GM19043 (cell line): Measurements from ENCODE around the gene KNTC1.
"Not testable (repeated sequence)": the region's sequence is repeated elsewhere in the genome, so short reads cannot be mapped to it uniquely, and the experiment has no call there.

Source experiments
- ATAC-seq: cut with Tn5 transposase; IDR thresholded peaks from one replicate; pipeline ENCODE4 v1.9.1; 2021; ENCODE audit warnings: low read depth; ENCODE audit not compliant: unreplicated experiment

Gene KNTC1

DNA sequence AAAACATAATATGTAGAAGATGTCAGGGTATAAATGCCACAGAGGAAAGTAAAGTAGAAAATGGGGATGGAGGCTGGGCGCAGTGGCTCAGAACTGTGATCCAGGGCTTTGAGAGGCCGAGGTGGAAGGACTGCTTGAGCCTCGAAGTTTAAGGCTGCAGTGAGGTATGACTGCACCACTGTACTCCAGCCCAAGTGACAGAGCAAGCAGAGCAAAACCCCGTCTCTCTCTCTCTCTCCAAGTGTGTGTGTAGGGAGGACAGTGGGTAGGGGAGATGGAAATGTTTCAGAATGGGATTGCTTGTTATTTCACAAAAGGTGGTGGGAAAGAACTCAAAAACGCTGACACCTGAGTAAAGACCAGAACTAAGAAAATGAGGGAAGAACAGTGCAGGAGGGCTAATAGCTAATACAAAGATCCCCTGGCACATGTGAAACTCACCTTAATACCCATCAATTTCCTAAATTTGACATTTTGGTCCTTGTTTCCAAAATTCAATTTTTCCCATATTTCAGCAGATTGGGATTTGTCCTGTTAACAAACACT lies 20.6 kb upstream of the KNTC1 start:
- no peak for ATAC-seq

DNA sequence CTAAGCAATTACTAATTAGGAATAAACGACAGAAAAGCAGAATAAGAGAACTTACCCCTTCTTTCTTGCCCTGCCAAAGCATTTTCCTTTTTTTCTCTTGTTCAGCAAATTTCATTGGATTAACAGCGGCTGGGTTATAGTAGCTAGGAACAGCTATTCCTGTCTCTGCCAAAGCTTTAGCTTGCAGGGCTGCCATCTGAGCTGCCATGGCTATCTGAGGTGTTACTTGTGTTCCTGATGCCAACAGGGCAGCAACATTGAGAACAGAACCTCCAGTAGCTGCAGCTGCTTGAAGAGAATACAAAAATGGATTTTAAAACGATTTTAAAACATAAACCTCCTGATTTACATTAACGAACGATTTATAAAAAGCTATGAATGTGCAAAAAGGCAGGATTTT lies 18.9 kb upstream of the KNTC1 start:
- no peak for ATAC-seq

- not testable (repeated sequence) for ATAC-seq
These were observed 14.0 kb upstream of the KNTC1 start for GRCh38 chr12:122513028-122513427.

DNA sequence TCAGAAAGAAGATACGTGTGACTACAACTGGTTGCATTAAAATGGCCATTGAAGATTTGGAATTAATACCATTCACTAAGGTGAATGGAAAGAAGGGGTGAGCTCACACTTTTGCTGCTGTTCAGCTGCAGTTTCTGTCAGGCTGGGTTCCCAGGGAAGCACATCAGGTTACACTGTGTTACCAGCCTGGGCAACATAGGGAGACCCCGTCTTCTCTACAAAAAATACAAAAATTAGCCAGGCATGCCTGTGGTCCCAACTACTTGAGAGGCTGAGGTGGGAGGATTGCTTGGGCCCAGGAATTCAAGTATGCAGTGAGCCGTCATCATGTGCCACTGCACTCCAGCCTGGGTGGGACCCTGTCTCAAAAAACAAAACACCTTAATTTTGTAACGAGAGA lies 13.4 kb upstream of the KNTC1 start:
- no peak for ATAC-seq

DNA sequence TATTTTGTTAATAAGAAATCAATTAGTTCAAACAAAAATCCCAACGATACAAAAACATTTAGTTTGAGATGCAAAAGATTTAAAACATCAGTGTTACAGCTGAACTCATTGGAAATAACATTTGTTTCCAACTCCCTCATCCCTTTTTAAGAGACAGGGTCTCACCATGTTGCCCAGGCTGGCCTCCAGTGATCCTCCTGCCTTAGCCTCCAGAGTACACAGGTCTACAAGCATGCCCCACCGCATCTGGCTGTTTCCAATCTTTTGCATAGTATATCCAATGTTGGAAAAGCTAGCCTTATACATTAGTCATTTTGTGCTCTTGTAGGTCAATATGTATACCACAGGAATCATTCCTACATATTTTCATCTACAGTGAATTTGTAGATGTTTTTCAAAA lies 11.8 kb upstream of the KNTC1 start:
- ATAC-seq: no peak

- no peak for ATAC-seq
These were observed 10.3 kb upstream of the KNTC1 start for GRCh38 chr12:122516544-122517361.

GRCh38 chr12:122517877-122518276 lies 9.2 kb upstream of the KNTC1 start:
- ATAC-seq: no peak

DNA sequence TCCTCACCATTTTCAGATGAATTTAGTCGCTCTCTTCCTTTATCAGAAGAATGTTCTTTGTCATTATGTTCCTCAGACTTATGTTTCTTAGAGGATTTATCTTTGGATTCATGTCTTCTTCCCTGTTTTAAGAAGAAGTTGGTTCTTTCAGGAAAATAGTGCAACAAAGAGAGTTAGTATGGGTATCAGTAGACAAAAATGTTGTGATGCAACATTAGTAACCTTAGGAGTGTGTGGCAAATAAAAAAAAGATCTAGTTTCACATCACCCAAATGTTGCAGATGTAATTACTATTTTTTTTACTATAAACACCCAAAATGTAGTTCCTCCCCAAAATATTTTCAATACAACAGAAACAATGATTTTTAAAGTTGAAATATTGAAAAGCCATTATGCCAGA lies 8.1 kb upstream of the KNTC1 start:
- ATAC-seq: no peak

DNA sequence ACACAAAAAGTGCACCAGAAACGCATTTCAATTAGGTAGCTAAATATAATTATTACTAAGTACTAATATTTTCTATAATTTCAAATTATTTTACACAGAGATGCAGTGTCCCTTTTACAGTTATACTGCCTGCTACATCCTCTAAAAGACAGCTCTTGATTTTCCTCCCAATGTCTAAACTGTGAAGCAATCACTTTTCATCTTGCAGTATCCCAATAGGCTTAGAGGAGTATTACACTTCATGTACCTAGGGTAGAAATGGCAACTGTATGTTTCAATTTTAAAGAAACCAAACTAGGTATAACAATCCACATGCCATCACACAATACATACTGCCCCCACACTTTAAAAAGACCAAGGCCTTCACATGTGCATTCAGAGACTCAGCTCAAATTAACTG lies 7.6 kb upstream of the KNTC1 start:
- ATAC-seq: no peak

DNA sequence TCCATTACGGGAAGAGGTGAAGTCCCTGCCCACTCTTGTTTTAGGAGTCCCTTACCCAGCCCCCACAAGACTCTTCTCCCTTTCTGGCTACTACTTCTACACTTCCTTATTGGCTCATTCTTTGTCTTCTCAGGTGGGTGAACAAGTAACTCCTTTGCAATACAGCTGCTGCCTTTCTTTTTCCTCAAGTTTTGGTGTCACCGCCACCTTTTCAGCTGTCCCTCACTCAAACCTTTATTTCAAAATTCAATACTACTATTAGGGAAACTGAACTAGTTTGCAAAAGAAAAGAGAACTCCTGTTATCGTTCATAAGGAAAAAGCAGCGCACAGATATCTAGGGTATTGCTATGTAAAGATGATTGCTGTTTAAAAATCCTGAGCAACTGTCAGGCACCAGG lies 6.4 kb upstream of the KNTC1 start:
- no peak for ATAC-seq

- no peak for ATAC-seq
These were observed 3.8 kb upstream of the KNTC1 start for GRCh38 chr12:122523280-122523679.

DNA sequence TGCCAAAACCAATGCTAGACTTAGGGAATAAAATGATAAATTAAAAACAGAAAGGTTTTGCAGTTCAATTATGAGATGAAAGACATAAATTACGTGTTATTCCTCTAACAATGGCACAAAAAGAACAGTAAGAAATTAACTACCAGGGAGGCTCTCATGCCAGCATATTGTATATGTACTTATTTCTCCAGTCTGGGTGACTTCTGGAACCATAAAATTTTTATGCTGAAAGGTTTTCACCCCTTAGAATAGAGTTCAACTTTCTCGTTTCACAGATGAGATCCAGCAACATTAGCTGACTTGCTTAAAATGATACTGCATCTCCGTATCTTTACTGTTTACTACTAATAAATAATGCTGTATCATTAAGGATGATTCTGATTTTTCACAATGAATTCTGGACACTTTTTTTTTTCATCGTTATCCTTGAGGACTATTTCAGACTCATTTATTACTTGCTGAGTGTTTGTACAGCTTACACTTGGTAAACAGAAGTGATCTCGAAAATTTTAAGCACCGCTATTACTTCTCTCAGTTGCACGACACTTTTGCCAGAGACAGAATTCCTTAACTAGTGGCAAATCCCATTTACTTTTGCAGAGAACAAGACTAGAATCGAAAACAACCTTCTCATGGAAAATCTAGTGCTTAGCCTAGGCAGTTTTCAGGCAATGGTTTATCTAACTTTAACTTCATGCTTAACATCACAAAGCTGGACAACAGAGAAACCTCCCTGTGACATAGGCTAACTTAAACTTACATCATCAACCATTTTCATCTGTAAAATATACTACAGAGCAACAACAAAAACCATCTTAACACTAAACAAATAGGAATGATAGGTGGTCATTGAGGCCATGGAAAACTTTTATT lies 3.0 kb upstream of the KNTC1 start:
- no peak for ATAC-seq

DNA sequence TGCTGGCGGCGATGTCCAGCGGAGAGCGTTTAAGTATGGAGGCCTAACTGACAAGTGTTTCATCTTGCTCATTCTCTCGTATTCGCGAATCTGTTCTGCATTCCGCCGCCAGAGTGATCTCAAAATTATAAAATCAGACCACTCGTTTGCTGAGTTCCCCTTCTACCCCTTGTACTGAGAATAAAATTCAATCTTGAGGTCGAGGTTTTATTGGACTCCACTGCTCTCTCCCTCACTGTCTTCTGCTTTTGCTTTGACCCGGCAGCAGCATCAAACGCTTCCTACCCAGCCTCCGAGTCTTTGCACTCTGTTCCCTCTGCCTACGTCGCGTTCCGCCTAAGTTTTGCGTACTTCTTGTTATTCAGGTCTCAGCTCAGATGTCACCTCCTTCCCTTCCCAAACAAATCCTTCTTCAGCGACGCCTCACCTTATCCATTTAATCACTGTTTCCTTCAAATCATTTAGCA lies 462 bp downstream of the KNTC1 start:
- no peak for ATAC-seq

DNA sequence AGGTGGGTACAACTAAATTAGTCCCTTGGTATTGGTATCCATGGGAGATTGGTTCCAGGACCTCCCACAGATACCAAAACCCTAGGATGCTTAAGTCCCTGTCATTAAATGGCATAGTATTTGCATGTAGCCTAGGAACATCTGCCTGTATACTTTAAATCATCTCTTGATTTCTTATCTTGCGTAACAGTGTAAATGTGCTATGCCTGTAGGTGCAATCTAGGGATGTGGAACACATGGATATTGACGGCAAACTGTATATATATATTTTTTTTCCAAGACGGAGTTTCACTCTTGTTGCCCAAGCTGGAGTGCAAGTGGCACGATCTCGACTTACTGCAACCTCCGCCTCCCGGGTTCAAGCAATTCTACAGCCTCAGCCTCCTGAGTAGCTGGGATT lies 1.5 kb downstream of the KNTC1 start:
- ATAC-seq: no peak

- ATAC-seq: no peak
These were observed 1.9 kb downstream of the KNTC1 start for GRCh38 chr12:122528992-122529391.

GRCh38 chr12:122533856-122534255 lies 6.8 kb downstream of the KNTC1 start:
- ATAC-seq: no peak

DNA sequence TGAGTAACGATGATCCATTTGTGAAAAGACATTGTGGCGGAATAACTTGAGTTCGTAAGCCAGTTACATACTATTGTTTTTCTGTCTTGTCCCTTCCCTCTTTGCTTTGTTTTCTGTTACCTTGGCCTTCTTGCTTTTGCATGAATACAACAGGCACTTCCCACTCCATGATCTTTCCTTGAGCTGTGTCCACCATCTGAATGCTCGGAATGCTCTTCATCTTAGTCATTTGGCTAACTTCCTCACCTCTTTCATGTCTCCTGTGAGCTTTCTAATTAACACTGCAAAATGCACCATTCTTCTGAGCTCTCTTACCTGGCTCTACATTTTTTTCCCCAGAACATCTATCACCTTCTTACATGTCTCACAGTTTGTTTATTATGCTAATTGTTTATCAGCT lies 10.0 kb downstream of the KNTC1 start:
- ATAC-seq: no peak

GRCh38 chr12:122538496-122538895 lies 11.4 kb downstream of the KNTC1 start:
- no peak for ATAC-seq

- ATAC-seq: no peak
These were observed 17.5 kb downstream of the KNTC1 start for GRCh38 chr12:122544537-122544936.

DNA sequence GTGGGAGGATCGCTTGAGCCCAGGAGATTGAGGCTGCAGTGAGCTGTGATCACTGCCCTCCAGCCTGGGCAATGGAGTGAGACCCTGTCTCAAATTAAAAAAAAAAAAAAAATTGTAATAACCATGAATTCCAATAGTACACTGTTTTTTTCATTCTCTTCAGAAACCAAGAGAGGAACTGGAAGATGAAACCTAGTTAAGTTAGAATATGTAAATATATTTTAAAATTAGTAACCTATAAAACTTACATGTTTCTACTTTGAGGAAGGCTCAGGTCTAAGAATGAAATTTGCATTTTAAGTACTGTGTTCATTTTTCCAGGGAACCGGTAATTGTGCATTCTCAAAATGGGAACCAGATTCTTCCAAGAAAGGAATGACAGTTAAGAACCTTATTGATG lies 18.8 kb downstream of the KNTC1 start:
- no peak for ATAC-seq

GRCh38 chr12:122547330-122547729 lies 20.3 kb downstream of the KNTC1 start:
- no peak for ATAC-seq
